HepG2 (cell line): ENCODE results near the gene PKP4. TPM values are rescaled to one million over a fixed set of nuclear protein-coding genes. Genes with fewer than 3 reads are reported as not detected.
A peak's percentile ranks its signal among the peaks of the same experiment; 100 is the strongest.

Experiments used
- ATAC-seq: fragments of 200-7000 bp; cut with Tn5 transposase; 3 replicates; pipeline ENCODE4 v1.9.1; 2020; ENCODE audit warnings: mild to moderate bottlenecking, moderate library complexity
- BruUV-seq: library from RNA; stranded (reverse); fragments of 400-500 nt; replicated peaks from 2 replicates; lab custom pipeline; 2021; lab: Mats Ljungman, UMichigan
- CTCF ChIA-PET: fragments of 300-600 bp; formaldehyde crosslinking; extraction: SDS; loops from one replicate; lab custom pipeline; 2021; ENCODE audit warnings: low total read pairs, inconsistent platforms, low intra/inter-chr PET ratio; lab: Yijun Ruan, JAX
- POLR2A ChIA-PET: fragments of 350-600 bp; sonication (Branson Sonifier 250); formaldehyde crosslinking; loops from one replicate; lab custom pipeline; 2020; ENCODE audit warnings: antibody characterized with exemption, inconsistent platforms; lab: Yijun Ruan, JAX
- DNase-seq: peaks from one replicate; pipeline ENCODE4 v3.0.0-alpha.2; 2015; ENCODE audit warnings: low spot score
- FAIRE-seq: peaks from 3 replicates; lab custom pipeline; 2011; peaks lifted over from hg19 to GRCh38; lab: Jason Lieb, UNC
- H2AFZ ChIP-seq: one replicate; pipeline ENCODE4 v1.6.1; 2011; ENCODE audit warnings: low read length, inconsistent platforms
- H3K27ac ChIP-seq: fragments of 300-600 bp; 3 replicates; pipeline ENCODE4 v1.8.0; 2011; ENCODE audit warnings: mixed run types, mild to moderate bottlenecking, mixed read lengths, low read length, inconsistent platforms; ENCODE audit not compliant: insufficient read depth; ENCODE audit errors: extremely low read length
- H3K27me3 ChIP-seq, 2 experiments: fragments of 200-600 bp in 1 of 2; 2 replicates in 1 of 2; 3 replicates in 1 of 2; pipeline versions ENCODE4 v1.6.0 to v1.8.0; 2011; ENCODE audit warnings: low read length in 2 of 2, mild to moderate bottlenecking in 2 of 2, moderate library complexity in 2 of 2, inconsistent platforms in 1 of 2; ENCODE audit not compliant: insufficient read depth in 2 of 2, control insufficient read depth in 1 of 2
- H3K36me3 ChIP-seq, 2 experiments: fragments of 200-600 bp in 1 of 2; replicated peaks in 1 of 2; 2 replicates in 1 of 2; 3 replicates in 1 of 2; pipeline versions ENCODE4 v1.5.1 to v1.8.0; 2011; ENCODE audit warnings: low read length in 2 of 2, inconsistent platforms in 1 of 2; ENCODE audit not compliant: insufficient read depth in 2 of 2, control insufficient read depth in 1 of 2
- H3K4me1 ChIP-seq: 2 replicates; pipeline ENCODE4 v1.5.1; 2012; ENCODE audit warnings: low read length, inconsistent platforms; ENCODE audit not compliant: insufficient read depth
- H3K4me2 ChIP-seq: 2 replicates; pipeline ENCODE4 v1.6.0; 2011; ENCODE audit warnings: low read depth, low read length, inconsistent platforms
- H3K4me3 ChIP-seq, 3 experiments: fragments of 200-600 bp in 1 of 3; sonication (generic), shearing (Covaris generic) in 1 of 3; replicated peaks in 1 of 3; 2 replicates each; pipeline ENCODE4 v1.5.1; 2011 to 2016; ENCODE audit warnings: low read length in 3 of 3, inconsistent platforms in 2 of 3, low read depth in 2 of 3, mild to moderate bottlenecking in 2 of 3, control low read depth in 1 of 3, mixed read lengths in 1 of 3; ENCODE audit not compliant: insufficient read depth in 1 of 3
- H3K79me2 ChIP-seq: one replicate; pipeline ENCODE4 v1.6.1; 2011; ENCODE audit warnings: low read length, inconsistent platforms; ENCODE audit not compliant: insufficient read depth
- H3K9ac ChIP-seq: 2 replicates; pipeline ENCODE4 v1.6.0; 2011; ENCODE audit warnings: mild to moderate bottlenecking, low read depth, low read length, inconsistent platforms; ENCODE audit not compliant: insufficient read depth
- H3K9me3 ChIP-seq: 2 replicates; pipeline ENCODE4 v1.5.1; 2012; ENCODE audit warnings: mild to moderate bottlenecking, low read length
- H4K20me1 ChIP-seq: 2 replicates; pipeline ENCODE4 v1.6.0; 2011; ENCODE audit warnings: inconsistent platforms, mild to moderate bottlenecking, low read length, moderate library complexity; ENCODE audit not compliant: insufficient read depth
- KDM2A ChIP-seq: sonication (generic); formaldehyde crosslinking; IDR thresholded peaks from 2 replicates; pipeline ENCODE4 v1.4.0; 2020; ENCODE audit warnings: low read depth, missing genetic modification reagents, borderline replicate concordance
- PRDM10 ChIP-seq: sonication (generic); formaldehyde crosslinking; IDR thresholded peaks from 2 replicates; pipeline ENCODE4 v1.4.0; 2020; ENCODE audit warnings: low read depth, missing genetic modification reagents
- WGBS: methylation state at CpG from one replicate; pipeline ENCODE4 v1.1.6; 2017; ENCODE audit warnings: low lambda C conversion rate; 5-methylcytosine and 5-hydroxymethylcytosine counted together
- in situ Hi-C: cut with HindIII; loops from 2 replicates; pipeline ENCODE4 v1.10.0; 2017; ENCODE audit warnings: low pct_unique_long_range_greater_than_20kb; ENCODE audit not compliant: extremely low pct_ligation_motif_present
- intact Hi-C: fragments of 100-400 bp; cut with micrococcal nuclease; formaldehyde crosslinking; loops from one replicate; pipeline ENCODE4 v1.10.0; 2022; ENCODE audit not compliant: unreplicated experiment
- polyA plus RNA-seq, 8 experiments: library from polyadenylated mRNA; depleted of rRNA in 3 of 8; stranded (reverse) in 7 of 8; unstranded in 1 of 8; fragments of >200 nt; fragmentation: Illumina TruSeq in 4 of 8; extraction: Trizol in 4 of 8; gene quantifications; 2 replicates each; pipeline versions ENCODE4 v1.2.1 to v1.2.3, GENCODE V29; 2011 to 2016; ENCODE audit warnings: low read depth in 4 of 8, missing spikeins in 1 of 8, mixed read lengths in 1 of 8; ENCODE audit not compliant: insufficient read depth in 1 of 8
- total RNA-seq, 5 experiments: library from RNA; depleted of rRNA; stranded (reverse); fragments of >200 nt; fragmentation: Illumina TruSeq; extraction: Trizol; gene quantifications; 2 replicates each; pipeline ENCODE4 v1.2.3, GENCODE V29; 2016; ENCODE audit warnings: low read depth in 1 of 5

The PKP4 gene
- total and polyA plus RNA-seq, 2 of the 13 experiments (the other 11 are each of a cell fraction or from before 2014, with no cell fraction given) = 80.9 to 90.5 TPM

GRCh38 chr2:158725441-158725891 is 268.7 kb downstream of the PKP4 start:
- Histone ChIP-seq H4K20me1 (no peaks in the 10 kb centered on the region), H3K9me3 (no peaks in the 10 kb centered on the region), H3K4me2 (no peak overlapping the region), H3K27ac (no peak overlapping the region), H3K9ac (no peak overlapping the region), H3K27me3 (peaks cover 8 to 19% of the 10 kb centered on the region in 2 experiments; a peak in 3 of 5 replicates), H3K36me3 (no peaks in the 10 kb centered on the region), H2AFZ (no peak overlapping the region), H3K4me1 (peaks cover 55% of the 10 kb centered on the region), H3K4me3 (no peak overlapping the region), H3K79me2 (no peaks in the 10 kb centered on the region)
- FAIRE-seq = no peak
- ATAC-seq = no peak
- in situ Hi-C loops = loop anchor here (25.0 kb wide), 1 partner anchor 263 kb away; the partner anchor contains the start of genes CCDC148 and PKP4
- 72% methylated on average over 7 of the region's 7 CpGs for WGBS
- ChIA-PET CTCF (interaction anchor here (1.9 kb wide), 1 partner anchor 20 kb away, joined by 7 read pairs; no protein-coding TSS in a partner anchor), POLR2A (no interaction called here)
- no peak for DNase-seq
- no TSS peak for BruUV-seq
- intact Hi-C loops = no loop called here
- TF ChIP-seq KDM2A (0 out of 2 replicates have a peak, but pooled peaks have one; percentile 20), PRDM10 (CRISPR knock-in tag) (no peak)
